HG03432 (cell line): ENCODE measurements around the gene PBLD.
"Not testable (repeated sequence)": the region's sequence is repeated elsewhere in the genome, so short reads cannot be mapped to it uniquely, and the experiment has no call there.

Experiments
- ATAC-seq: cut with Tn5 transposase; IDR thresholded peaks from one replicate; pipeline ENCODE4 v1.9.1; 2021; ENCODE audit warnings: mild to moderate bottlenecking, moderate library complexity; ENCODE audit not compliant: unreplicated experiment

The PBLD gene

DNA sequence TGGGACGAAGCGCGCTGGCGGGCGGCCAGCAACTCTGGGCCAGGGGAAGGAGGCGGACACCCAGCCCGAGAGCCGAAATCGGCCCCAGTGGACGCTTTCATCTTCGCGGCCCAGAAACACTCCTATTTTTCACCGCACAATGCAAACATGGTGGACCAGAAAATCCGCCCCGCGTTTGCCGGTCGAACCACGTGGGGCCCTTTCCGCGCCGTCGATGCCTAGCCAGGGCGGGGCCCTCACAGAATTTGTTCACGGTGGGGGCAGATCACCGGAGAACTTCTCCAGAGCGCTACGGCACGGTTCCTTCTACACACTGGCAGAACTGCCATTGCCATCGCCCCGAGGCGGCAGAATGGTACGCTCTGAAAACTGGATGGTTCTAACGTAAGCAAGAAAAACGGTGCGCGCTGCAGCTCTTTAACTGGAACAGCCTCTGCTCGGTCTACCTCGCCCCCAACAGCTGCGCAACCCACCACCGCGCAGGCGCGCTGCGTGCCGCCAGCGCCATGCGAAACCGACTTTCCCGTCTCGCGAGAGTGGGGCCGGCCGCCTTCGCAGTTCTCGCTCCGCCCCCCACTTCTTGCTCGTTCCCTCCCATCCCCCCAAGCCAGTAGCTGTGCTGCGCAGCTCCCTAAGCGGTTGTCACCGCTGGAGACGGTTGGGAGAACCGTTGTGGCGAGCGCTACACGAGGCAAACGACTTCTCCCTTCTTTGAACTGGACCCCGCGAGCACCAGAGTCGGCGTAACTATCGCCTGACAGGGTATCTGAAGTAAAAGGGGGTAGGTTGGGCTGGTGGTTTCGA is 1.1 kb downstream of the PBLD start, which contains the start of gene HNRNPH3:
Gene HNRNPH3, plus strand, starts transcription at position 610 of the 804 bp plus-strand sequence. CDS start 5,158 bp downstream, outside the sequence.
- peak; percentile 87 for ATAC-seq

DNA sequence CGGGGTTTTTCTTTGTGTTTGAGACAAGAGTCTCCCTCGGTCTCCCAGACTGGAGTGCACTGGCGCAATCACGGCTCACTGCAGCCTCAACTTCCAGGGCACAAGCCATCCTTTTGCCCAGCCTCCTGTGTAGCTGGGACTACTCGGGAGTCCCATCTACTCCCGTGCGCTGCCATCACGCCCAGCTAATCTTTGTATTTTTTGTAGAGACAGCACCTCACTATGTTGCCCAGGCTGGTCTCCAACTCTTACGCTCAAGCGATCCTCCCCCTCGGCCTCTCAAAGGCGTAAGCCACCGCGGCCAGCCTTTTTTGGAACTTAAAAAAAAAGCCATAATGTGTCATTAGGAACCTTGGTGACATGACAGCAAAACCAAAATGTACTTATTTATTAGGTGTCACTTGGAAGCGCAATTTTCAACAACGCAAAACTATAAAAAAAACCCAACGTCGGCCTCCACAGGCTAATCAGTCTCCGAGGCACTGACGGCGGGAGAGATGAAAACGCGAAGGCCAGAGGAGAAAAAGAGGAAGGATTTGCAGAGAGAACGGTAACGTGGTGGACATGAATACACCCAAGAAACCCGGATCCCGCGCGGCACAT is 1.8 kb downstream of the PBLD start:
- ATAC-seq = no peak

DNA sequence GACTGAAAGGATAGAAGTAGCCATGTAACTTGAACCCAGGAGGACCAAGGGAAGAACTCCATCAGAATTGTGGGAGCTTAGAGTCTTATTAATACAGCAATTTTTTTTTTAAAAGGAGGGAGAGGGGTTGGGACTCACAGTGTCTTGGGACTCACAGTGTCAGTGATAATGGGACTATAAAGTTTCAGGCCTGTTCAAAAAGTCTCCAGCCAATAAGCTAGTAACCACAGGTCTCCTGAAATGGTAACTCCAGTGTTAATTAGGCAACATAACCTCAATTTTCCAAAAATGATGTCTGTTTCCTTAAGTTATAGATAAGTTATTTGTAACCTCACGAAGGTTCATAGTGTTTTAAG is 3.2 kb downstream of the PBLD start:
- ATAC-seq = no peak

DNA sequence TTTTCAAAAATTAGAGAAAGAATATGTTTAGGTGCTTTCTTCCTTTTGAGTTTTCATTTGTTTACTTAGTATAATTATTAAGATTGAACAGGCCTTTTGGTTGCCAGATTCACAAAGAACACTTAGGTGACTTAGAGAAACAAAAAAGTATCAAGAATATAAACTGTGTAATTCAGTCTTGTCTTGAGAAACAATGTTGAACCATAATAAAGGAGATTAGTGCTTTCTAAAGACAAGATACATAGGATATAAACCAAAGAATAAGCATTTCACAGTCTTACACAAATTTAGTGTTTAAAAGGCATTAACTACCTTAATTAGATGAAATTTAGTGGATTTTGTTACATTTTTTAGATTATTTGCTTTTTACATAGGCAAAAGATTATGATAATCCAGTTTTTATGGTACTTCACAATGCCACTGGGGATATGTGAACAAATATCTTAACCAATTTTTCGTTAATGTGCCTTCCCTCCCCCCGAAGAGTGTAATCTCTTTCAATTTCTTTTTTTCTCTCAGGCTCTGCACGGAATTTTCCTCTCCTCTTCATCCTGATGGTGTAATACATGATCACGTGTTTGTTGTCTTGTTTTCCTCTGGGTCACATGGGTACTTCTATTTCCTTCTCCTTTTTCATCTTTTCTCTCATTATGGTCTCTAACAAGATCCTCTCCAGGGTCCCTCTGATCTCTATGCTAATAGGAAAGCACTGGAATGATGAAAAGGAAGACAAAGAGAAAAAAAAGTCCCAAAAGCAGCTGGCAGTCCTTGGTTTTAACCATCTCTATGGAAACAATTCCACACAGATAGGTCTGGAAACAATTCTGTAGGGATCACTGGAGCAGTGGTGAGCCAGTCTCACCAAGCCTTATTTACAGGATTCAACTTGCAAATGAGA is 4.6 kb downstream of the PBLD start:
- no peak for ATAC-seq

DNA sequence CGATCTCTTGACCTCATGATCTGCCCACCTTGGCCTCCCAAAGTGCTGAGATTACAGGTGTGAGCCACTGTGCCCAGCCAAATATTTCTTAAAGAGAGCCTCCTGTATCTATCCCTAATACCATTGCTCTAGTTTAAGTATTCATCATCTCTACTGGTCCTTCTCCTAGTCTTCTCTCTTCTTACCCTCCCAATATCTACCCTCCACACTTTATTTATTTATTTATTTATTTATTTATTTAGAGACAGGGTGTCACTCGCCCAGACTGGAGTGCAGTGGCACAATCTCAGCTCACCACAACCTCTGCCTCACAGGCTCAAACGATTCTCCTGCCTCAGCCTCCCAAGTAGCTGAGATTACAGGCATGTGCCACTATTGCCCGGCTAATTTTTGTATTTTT is 8.3 kb downstream of the PBLD start:
- not testable (repeated sequence) for ATAC-seq

DNA sequence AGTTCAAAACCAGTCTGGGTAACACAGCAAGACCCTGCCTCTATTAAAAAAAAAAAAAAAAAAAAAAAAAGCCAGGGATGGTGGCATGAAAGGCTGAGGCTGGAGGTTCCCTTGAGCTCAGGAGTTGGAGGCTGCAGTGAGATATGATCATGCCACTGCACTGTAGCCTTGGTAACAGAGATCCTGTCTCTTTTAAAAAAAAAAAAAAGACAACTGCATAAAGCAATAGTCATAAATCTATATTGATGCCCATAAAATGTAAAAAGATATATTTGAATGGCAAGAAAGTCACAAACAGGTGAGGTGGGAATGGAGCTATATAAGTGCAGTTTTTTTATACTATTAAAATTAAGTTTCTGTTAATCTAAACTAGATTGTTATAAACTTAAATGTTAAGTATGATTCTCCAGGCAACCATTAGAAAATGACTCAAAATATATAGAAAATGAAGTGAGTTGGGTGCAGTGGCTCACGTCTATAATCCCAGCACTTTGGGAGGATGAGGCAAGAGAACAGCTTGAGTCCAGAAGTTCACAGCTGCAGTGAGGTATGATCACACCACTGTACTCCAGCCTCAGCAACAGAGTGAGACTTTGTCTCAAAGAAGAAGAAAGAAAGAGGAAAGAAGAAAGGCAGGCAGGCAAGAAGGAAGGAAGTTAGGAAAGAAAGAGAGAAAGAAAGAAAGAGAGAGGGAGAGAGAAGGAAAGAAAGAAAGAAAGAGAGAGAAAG is 14.2 kb downstream of the PBLD start:
- ATAC-seq = no peak

DNA sequence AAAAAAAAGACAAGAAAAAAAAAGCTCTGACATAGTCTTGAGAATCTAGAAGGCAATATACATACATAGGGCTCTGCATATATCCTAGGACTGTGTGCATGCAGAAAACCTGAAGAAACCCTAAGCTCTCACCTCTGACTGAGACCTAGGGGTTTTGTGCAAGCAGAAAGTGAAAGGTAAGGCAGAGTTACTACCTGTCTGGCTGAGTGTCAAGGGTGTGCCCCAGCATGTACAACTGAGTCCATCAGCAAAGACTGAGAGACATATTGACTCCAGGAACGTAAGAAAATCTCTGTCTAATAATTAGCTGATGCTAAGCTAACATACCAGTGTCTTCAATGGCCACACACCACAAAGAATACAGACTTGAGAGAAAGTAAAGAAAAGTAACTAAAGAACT is 17.1 kb downstream of the PBLD start:
- no peak for ATAC-seq

DNA sequence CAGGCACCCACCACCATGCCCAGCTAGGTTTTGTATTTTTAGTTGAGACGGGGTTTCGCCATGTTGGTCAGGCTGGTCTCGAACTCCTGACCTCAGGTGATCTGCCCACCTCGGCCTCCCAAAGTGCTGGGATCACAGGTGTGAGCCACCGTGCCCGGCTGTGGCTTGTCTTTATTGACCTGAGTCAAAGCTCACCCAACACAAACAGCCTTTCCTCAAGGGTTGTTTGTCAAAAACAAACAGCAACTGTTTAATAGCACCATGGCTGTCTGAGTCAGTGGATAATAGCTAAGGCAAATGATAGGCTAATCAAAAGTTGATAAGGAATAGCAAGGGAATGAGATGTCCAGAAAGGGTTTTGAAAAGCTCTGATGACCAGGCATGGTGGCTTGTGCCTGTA is 17.8 kb downstream of the PBLD start:
- not testable (repeated sequence) for ATAC-seq

DNA sequence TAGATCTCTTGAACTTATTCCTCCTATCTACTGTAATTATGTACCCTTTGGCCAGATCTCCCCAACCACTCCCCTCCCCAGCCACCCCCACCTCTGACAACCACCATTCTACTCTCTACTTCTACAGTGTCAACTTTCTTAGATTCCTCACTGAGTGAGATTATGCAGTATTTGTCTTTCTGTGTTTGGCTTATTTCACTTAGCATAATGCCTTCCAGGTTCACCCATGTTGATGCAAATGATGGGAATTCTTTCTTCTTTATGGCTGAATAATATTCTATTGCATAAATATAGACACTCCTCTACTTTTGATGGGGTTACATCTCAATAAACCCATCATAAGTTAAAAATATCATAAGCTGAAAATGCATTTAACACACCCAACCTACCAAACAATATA is 22.2 kb downstream of the PBLD start:
- no peak for ATAC-seq

DNA sequence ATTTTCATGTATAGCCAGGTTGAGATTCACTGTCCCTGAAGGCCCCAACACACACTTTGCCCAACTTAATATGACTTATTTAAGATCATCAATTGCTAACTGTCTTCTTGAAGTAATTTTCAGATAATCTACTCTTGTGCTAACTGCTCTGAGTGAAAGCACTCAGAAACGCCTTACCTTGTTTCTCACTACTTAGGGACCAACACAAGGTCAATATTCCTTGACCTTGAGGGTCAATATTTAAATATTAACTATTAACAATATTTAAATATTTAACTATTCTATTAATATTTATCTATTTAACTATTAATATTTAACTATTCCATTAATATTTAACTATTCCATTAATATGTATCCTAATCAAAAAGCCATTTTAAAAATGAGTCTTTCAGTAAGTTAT is 26.9 kb downstream of the PBLD start:
- no peak for ATAC-seq

DNA sequence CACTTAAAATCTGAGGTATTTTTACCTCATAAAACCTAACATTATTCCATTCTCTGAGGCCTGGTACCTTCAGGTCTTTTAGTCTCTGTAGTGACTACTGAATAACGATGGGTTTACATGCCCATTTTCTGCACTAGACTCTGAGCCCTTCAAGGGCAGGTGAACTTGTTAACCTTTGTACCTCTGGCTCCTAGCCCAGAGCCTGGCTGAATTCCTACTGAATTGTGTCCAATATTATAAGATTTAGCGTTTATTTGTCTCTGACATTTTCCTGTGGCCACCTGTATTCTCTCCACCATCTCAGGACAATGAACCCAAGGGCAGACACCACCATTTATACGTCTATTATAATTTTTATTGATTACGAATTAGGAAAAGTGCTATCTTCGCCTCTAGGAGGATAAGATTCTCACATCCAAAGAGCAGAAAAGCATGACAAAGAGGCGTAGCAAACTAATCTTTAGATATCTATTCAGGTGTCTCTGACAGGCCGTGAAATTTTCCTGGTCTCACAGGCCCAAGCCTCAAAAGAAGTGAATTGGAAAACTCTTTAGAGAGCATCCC is 28.8 kb downstream of the PBLD start:
- no peak for ATAC-seq

DNA sequence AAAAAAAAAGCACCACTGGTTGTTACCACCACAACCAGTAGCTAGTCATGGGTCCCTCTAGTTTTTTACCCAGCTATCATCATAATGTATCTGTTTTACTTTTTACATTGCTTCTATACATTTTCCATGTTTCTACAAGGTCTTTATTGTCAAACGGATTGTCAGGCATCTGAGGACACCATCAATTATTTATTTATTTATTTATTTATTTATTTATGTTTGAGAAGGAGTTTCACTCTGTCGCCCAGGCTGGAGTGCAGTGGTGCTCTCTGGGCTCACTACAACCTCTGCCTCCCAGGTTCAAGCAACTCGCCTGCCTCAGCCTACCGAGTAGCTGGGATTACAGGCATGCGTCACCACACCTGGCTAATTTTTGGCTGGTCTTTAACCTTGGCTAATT is 29.9 kb downstream of the PBLD start:
- ATAC-seq = no peak

DNA sequence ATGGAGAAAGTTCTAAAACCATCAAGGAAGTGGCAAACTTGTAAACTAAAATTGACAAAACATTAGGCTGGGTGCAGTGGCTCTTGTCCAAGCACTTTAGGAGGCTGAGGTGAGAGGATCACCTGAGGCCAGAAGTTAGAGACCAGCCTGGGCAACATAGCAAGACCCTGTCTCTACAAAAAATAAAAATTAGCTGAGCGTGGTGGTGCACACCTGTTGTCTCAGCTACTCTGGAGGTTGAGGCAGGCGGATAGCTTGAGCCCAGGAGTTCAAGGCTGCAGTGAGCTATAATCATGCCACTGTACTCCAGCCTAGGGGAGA is 30.3 kb downstream of the PBLD start:
- ATAC-seq = peak; percentile 13

DNA sequence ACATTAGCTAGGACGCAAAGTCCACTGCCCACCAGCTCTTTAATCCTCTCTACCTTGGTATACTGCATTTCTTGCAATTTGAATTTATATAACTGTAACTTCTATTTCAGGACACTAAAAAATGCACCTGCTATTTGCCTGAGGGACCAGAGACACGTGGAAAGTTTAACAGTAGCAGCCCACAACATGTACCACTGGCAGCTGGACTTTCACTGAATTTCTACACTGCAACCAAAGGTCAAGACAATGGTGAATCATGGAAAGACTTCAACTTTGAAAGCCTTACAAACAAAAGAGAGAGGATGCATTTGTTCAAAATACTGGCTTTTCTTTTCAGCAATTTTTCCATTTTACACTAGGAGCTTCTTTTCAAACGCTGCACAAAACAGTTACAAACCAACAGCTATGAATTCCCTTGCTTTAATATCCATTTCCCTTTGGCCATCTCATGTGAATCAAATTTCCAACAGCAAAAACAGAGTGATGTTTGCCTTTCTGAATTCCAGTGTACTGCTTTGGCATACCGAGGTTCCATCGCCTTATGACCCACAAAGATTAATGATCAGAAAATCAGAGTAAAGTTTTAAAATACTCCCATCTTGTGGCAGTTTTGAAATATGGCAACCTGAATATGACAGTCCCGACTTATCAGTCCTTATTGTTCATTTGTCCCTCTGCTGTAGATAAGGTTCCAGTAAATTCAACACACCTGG is 30.8 kb downstream of the PBLD start:
- ATAC-seq = peak; percentile 71

DNA sequence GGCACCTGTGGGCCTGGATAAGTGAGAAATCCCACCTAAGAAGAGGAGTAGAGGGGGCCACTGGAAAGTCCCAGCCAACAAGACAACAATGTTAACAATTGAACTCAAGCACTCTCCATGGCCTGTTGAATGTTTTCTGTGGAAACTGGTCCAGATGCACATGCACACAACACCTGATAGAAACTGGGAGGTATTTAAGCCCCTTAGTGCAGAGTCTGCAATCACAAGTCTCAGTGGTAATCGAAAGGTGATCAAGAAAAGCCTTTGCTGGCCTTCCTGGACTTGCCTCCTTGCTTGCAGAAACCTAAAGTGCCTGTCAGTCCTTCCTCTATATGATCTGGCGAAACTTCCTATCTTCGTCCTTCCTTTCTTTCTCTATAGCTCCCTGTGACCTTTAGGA is 31.4 kb downstream of the PBLD start:
- ATAC-seq = no peak

DNA sequence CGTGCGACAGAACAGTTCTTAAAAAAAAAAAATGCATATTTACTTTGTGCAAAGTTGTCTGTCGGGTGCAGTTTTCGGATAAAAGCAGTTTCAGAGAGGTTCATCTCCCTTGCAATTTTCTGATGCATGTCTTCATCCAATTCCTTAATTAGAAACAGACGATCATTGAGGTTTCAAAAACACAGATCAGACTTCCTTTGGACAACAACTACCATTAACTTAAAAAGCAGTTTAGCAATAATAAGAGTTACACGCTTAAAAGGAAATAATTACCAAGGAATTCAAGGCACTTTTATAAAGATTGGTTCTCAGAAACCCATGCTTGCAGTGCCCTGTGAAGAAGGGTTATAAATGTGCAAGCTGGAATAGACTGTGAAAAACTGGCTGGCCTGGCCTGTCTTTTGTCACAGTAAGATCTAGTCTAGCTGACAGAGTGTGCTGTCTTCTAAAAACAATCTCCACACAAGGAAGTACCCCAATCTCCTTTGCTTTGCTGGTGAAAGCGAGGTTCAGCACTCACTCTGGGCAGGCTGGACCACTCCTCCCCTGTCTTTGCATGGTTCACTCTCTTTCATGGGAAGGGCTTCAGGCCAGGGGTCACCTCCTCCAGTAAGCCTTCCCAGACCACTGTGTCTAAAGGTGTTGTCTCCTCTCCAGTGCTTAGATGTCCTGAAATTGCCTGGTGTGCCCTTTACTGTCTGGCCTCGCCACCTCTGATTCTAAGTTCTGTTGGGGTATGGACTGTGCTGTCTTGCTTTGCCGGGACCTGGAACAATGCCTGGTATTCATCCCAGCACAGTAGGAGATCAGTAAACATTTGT is 35.7 kb downstream of the PBLD start:
- ATAC-seq = no peak

DNA sequence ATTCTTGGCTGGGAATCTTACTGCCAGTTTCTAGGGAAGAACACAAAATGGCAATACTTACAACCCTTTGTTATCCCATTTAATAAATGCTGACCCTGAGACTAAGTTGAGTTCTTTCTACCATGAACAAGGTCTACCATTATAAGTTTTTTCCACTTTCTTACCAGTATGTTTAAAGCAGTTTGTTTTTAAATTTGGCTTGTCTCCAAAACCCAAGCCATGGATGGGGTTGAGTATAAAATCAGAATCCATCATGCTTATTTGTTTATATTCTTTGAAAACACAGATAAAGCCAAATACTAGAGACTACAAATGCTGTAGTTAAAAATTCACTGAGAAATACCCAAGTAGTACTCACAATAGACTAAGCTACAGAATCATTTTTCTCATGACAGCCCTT is 42.0 kb downstream of the PBLD start:
- no peak for ATAC-seq

DNA sequence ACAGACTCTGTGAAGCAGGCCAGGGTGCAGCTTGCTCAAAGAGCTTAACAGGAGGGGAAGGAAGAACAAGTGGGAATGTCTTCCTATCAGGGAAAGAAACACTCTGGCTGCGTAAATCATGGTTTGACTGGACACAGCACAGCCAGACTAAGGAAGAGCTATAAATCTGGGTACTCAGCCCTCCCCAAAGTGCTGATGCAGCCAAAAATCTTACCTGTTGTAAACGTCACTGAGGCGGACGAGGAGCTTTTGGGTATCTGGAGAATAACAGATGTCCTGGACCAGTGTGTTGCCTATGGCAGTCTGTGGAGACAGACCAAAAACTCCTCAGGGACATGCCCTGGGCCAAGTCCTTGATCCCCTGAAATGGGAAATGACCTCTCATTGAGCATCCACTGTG is 44.0 kb downstream of the PBLD start:
- ATAC-seq = no peak
